DMS 273 (cell line): ENCODE results near the gene CTNNA2.
A peak's percentile ranks its signal among the peaks of the same experiment; 100 is the strongest.

ENCODE experiments used
- DNase-seq: peaks from one replicate; lab custom pipeline; 2025; ENCODE audit not compliant: unreplicated experiment; lab: John Stamatoyannopoulos, UW

The CTNNA2 gene

GRCh38 chr2:80454628-80455027 is 941.8 kb downstream of the CTNNA2 start:
- peak; percentile 58 for DNase-seq

- no peak for DNase-seq
Measured at GRCh38 chr2:80459028-80459427, 946.2 kb downstream of the CTNNA2 start.

GRCh38 chr2:80461505-80462197 is 948.8 kb downstream of the CTNNA2 start:
- DNase-seq: no peak

- no peak for DNase-seq
Measured at GRCh38 chr2:80462654-80463053, 949.8 kb downstream of the CTNNA2 start.

GRCh38 chr2:80464275-80464674 is 951.4 kb downstream of the CTNNA2 start:
- DNase-seq: no peak

GRCh38 chr2:80467262-80467811 is 954.5 kb downstream of the CTNNA2 start:
- no peak for DNase-seq

GRCh38 chr2:80469428-80469827 is 956.6 kb downstream of the CTNNA2 start:
- no peak for DNase-seq

GRCh38 chr2:80473069-80473468 is 960.2 kb downstream of the CTNNA2 start:
- no peak for DNase-seq

- DNase-seq: no peak
Measured at GRCh38 chr2:80473796-80474195, 960.9 kb downstream of the CTNNA2 start.

- DNase-seq: no peak
Measured at GRCh38 chr2:80475970-80476369, 963.1 kb downstream of the CTNNA2 start.

- no peak for DNase-seq
Measured at GRCh38 chr2:80476535-80477117, 963.8 kb downstream of the CTNNA2 start.

- DNase-seq: no peak
Measured at GRCh38 chr2:80482276-80482675, 969.4 kb downstream of the CTNNA2 start.

- DNase-seq: no peak
Measured at GRCh38 chr2:80489717-80490116, 976.9 kb downstream of the CTNNA2 start.

GRCh38 chr2:80490964-80491363 is 978.1 kb downstream of the CTNNA2 start:
- DNase-seq: no peak

- no peak for DNase-seq
Measured at GRCh38 chr2:80496346-80496745, 983.5 kb downstream of the CTNNA2 start.

GRCh38 chr2:80496775-80497174 is 983.9 kb downstream of the CTNNA2 start:
- no peak for DNase-seq

- DNase-seq: peak; percentile 58
Measured at GRCh38 chr2:80499095-80499494, 986.2 kb downstream of the CTNNA2 start.

- no peak for DNase-seq
Measured at GRCh38 chr2:80501874-80502624, 989.2 kb downstream of the CTNNA2 start.

GRCh38 chr2:80506563-80506962 is 993.7 kb downstream of the CTNNA2 start:
- no peak for DNase-seq

GRCh38 chr2:80510716-80511115 is 997.9 kb downstream of the CTNNA2 start:
- DNase-seq: no peak

- DNase-seq: no peak
Measured at GRCh38 chr2:80515964-80516363, 1003.1 kb downstream of the CTNNA2 start.

- DNase-seq: no peak
Measured at GRCh38 chr2:80517316-80517715, 1004.5 kb downstream of the CTNNA2 start.
